HepG2 (cell line): Measurements from ENCODE around the gene GLYATL3. TPM values are rescaled to one million over a fixed set of nuclear protein-coding genes. Genes with fewer than 3 reads are reported as not detected.

ENCODE experiments used
- EED ChIP-seq: sonication (generic); formaldehyde crosslinking; IDR thresholded peaks from 2 replicates; pipeline ENCODE4 v1.5.0; 2020; ENCODE audit warnings: mild to moderate bottlenecking, missing genetic modification reagents
- ELF3 ChIP-seq: IDR thresholded peaks from 2 replicates; pipeline ENCODE4 v1.6.1; 2016; ENCODE audit warnings: missing genetic modification reagents, missing compliant biosample characterization
- JDP2 ChIP-seq: sonication (generic); formaldehyde crosslinking; IDR thresholded peaks from 2 replicates; pipeline ENCODE4 v1.8.1; 2022; ENCODE audit warnings: missing genetic modification reagents, borderline replicate concordance
- KDM6A ChIP-seq: IDR thresholded peaks from 2 replicates; pipeline ENCODE4 v1.6.1; 2016; ENCODE audit warnings: low read depth
- KLF16 ChIP-seq, 2 experiments: sonication (generic) in 1 of 2; formaldehyde crosslinking in 1 of 2; IDR thresholded peaks; 2 replicates each; pipeline versions ENCODE4 v1.6.1 to v1.8.0; 2016 to 2023; ENCODE audit warnings: missing genetic modification reagents in 2 of 2, missing compliant biosample characterization in 1 of 2
- TBP ChIP-seq: sonication (generic); formaldehyde crosslinking; IDR thresholded peaks from 2 replicates; pipeline ENCODE4 v1.5.0; 2020; ENCODE audit warnings: missing genetic modification reagents
- TCF7 ChIP-seq: sonication (generic); IDR thresholded peaks from 2 replicates; pipeline ENCODE4 v1.6.1; 2016; ENCODE audit warnings: antibody characterized with exemption, low read depth
- ZBTB8A ChIP-seq: sonication (generic); formaldehyde crosslinking; IDR thresholded peaks from 2 replicates; pipeline ENCODE4 v1.4.0; 2020; ENCODE audit warnings: mild to moderate bottlenecking, low read depth, missing genetic modification reagents, borderline replicate concordance
- ZNF256 ChIP-seq: sonication (generic); formaldehyde crosslinking; conservative IDR thresholded peaks from 2 replicates; pipeline ENCODE4 v1.4.0; 2020; ENCODE audit warnings: missing genetic modification reagents
- ZNF446 ChIP-seq: sonication (generic); formaldehyde crosslinking; IDR thresholded peaks from 2 replicates; pipeline ENCODE4 v1.5.0; 2020; ENCODE audit warnings: mild to moderate bottlenecking, missing genetic modification reagents
- ZNF775 ChIP-seq: sonication (generic); formaldehyde crosslinking; IDR thresholded peaks from 2 replicates; pipeline ENCODE4 v1.4.0; 2020; ENCODE audit warnings: missing genetic modification reagents, mild to moderate bottlenecking, moderate library complexity, borderline replicate concordance
- polyA plus RNA-seq, 8 experiments: library from polyadenylated mRNA; depleted of rRNA in 3 of 8; stranded (reverse) in 7 of 8; unstranded in 1 of 8; fragments of >200 nt; fragmentation: Illumina TruSeq in 4 of 8; extraction: Trizol in 4 of 8; gene quantifications; 2 replicates each; pipeline versions ENCODE4 v1.2.1 to v1.2.3, GENCODE V29; 2011 to 2016; ENCODE audit warnings: low read depth in 4 of 8, missing spikeins in 1 of 8, mixed read lengths in 1 of 8; ENCODE audit not compliant: insufficient read depth in 1 of 8
- total RNA-seq, 5 experiments: library from RNA; depleted of rRNA; stranded (reverse); fragments of >200 nt; fragmentation: Illumina TruSeq; extraction: Trizol; gene quantifications; 2 replicates each; pipeline ENCODE4 v1.2.3, GENCODE V29; 2016; ENCODE audit warnings: low read depth in 1 of 5
- TF ChIP-seq, protein P1 (sequence below): IDR thresholded peaks from 2 replicates; pipeline ENCODE4 v1.6.1; 2016; ENCODE audit warnings: missing compliant biosample characterization, missing genetic modification reagents, borderline replicate concordance
- TF ChIP-seq, protein P2 (sequence below): sonication (generic); formaldehyde crosslinking; IDR thresholded peaks from 2 replicates; pipeline ENCODE4 v1.4.0; 2020; ENCODE audit warnings: missing genetic modification reagents
- TF ChIP-seq, protein P3 (sequence below): sonication (generic); formaldehyde crosslinking; IDR thresholded peaks from 2 replicates; pipeline ENCODE4 v1.8.0; 2022; ENCODE audit warnings: mild to moderate bottlenecking, missing genetic modification reagents, moderate library complexity

GLYATL3 gene
- total and polyA plus RNA-seq, 2 of the 13 experiments (the other 11 are each of a cell fraction or from before 2014, with no cell fraction given) = 0.05 TPM; not detected in 1

DNA sequence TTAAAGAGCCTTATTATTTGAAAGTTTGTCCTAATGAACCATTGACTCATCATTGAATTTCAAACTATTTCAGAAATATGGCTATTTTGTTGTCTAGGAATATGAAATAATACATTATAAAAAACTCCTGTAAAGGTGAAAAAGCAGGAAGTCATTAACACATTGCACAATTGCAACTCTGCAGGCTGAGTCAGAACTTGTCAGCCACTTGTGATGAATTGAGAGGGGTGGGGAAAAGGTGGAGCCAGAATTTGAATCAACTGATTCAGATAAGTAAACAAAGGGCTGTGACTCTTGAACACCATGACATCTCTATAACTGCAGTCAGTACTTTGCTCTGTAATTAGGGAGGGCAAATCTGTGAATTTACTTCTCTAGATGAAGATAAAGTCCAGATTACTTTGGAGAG lies 56.7 kb downstream of the GLYATL3 start (continued):
- TF ChIP-seq KLF16 (CRISPR knock-in tag; IDR thresholded peaks at IDR 0.05) (0 out of 4 replicates have a peak, but pooled peaks of 1 of the 2 experiments have one; percentile 33), JDP2 (CRISPR knock-in tag) (no peak), TBP (CRISPR knock-in tag) (no peak), ZNF446 (no peak), ZNF775 (CRISPR knock-in tag) (no peak), ZNF256 (no peak), EED (no peak), ZBTB8A (CRISPR knock-in tag) (no peak), ELF3 (CRISPR knock-in tag) (peak; percentile 94), TCF7 (peak; percentile 57), KDM6A (CRISPR knock-in tag) (no peak; the same call in 1 of the 2 replicates)
- TF ChIP-seq, protein P1, sequence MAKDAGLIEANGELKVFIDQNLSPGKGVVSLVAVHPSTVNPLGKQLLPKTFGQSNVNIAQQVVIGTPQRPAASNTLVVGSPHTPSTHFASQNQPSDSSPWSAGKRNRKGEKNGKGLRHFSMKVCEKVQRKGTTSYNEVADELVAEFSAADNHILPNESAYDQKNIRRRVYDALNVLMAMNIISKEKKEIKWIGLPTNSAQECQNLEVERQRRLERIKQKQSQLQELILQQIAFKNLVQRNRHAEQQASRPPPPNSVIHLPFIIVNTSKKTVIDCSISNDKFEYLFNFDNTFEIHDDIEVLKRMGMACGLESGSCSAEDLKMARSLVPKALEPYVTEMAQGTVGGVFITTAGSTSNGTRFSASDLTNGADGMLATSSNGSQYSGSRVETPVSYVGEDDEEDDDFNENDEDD (CRISPR knock-in tag) = no peak
- TF ChIP-seq, protein P2, sequence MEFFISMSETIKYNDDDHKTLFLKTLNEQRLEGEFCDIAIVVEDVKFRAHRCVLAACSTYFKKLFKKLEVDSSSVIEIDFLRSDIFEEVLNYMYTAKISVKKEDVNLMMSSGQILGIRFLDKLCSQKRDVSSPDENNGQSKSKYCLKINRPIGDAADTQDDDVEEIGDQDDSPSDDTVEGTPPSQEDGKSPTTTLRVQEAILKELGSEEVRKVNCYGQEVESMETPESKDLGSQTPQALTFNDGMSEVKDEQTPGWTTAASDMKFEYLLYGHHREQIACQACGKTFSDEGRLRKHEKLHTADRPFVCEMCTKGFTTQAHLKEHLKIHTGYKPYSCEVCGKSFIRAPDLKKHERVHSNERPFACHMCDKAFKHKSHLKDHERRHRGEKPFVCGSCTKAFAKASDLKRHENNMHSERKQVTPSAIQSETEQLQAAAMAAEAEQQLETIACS = no peak
- TF ChIP-seq, protein P3, sequence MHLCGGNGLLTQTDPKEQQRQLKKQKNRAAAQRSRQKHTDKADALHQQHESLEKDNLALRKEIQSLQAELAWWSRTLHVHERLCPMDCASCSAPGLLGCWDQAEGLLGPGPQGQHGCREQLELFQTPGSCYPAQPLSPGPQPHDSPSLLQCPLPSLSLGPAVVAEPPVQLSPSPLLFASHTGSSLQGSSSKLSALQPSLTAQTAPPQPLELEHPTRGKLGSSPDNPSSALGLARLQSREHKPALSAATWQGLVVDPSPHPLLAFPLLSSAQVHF (CRISPR knock-in tag) = no peak
